AG04449 (cell line): ENCODE data around the gene KRTAP10-9.

Source experiments
- CTCF ChIA-PET: fragments of 350-600 bp; formaldehyde crosslinking; extraction: SDS; loops from one replicate; lab custom pipeline; 2021; ENCODE audit warnings: antibody characterized with exemption; lab: Yijun Ruan, JAX
- POLR2A ChIA-PET: fragments of 400-600, 350-600 bp; formaldehyde crosslinking; extraction: SDS; loops from one replicate; lab custom pipeline; 2020; ENCODE audit warnings: antibody characterized with exemption, inconsistent platforms; lab: Yijun Ruan, JAX
- DNase-seq: peaks from one replicate; pipeline ENCODE4 v3.0.0-alpha.2; 2010; ENCODE audit warnings: low read depth, low spot score
- H3K4me3 ChIP-seq: 2 replicates; pipeline ENCODE4 v1.5.1; 2011; ENCODE audit warnings: low read depth, mild to moderate bottlenecking, control low read depth, low read length
- TF ChIP-seq, protein P1 (sequence below): IDR thresholded peaks from one replicate; pipeline ENCODE4 v1.5.1; 2011; ENCODE audit warnings: mild to moderate bottlenecking, moderate library complexity, low read length, control low read depth, inconsistent platforms; ENCODE audit not compliant: insufficient read depth; ENCODE audit errors: missing control alignments

KRTAP10-9 gene

DNA sequence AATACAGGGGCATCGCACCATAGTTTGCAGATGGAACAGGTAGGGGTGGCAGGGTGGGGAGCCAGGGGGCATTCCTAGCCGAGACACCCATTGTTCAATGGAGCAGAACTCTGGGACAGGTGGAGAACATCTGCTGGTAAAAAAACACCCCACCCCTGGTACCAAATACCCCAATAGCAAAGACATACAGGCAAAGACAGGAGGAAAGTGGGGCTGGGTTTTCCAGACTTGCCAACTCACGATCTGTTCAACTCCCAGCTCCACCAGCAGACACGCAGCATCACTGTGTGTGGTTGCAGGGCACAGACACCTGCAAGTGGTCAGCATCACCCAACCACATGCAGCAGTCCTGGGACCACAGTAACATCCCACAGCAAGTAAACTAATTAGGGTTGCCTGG is 15.3 kb upstream of the KRTAP10-9 start:
- TF ChIP-seq, protein P1, sequence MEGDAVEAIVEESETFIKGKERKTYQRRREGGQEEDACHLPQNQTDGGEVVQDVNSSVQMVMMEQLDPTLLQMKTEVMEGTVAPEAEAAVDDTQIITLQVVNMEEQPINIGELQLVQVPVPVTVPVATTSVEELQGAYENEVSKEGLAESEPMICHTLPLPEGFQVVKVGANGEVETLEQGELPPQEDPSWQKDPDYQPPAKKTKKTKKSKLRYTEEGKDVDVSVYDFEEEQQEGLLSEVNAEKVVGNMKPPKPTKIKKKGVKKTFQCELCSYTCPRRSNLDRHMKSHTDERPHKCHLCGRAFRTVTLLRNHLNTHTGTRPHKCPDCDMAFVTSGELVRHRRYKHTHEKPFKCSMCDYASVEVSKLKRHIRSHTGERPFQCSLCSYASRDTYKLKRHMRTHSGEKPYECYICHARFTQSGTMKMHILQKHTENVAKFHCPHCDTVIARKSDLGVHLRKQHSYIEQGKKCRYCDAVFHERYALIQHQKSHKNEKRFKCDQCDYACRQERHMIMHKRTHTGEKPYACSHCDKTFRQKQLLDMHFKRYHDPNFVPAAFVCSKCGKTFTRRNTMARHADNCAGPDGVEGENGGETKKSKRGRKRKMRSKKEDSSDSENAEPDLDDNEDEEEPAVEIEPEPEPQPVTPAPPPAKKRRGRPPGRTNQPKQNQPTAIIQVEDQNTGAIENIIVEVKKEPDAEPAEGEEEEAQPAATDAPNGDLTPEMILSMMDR: no peak
- CTCF ChIA-PET: no interaction called here
- POLR2A ChIA-PET: no interaction called here

GRCh38 chr21:44612029-44612486 is 14.8 kb upstream of the KRTAP10-9 start, which contains the start of gene KRTAP10-8:
Gene KRTAP10-8, plus strand, starts transcription at chr21:44612079. Its CDS starts 22 bp downstream, at chr21:44612101.
- POLR2A ChIA-PET: no interaction called here
- CTCF ChIA-PET: no interaction called here
- no peak for DNase-seq
- TF ChIP-seq, protein P1: no peak
- no peak within 1 kb of the TSS for H3K4me3 ChIP-seq

More for the DNA sequence above, 15.3 kb upstream of the KRTAP10-9 start:
- no peak for DNase-seq
- H3K4me3 ChIP-seq: no peak overlapping the region

- CTCF ChIA-PET: no interaction called here
- POLR2A ChIA-PET: no interaction called here
- TF ChIP-seq, protein P1: no peak
- no peak for DNase-seq
- H3K4me3 ChIP-seq: no peak overlapping the region
Observed at GRCh38 chr21:44612669-44613229, 14.1 kb upstream of the KRTAP10-9 start.

GRCh38 chr21:44613386-44614155 is 13.3 kb upstream of the KRTAP10-9 start:
- POLR2A ChIA-PET: no interaction called here
- TF ChIP-seq, protein P1: no peak
- CTCF ChIA-PET: no interaction called here
- H3K4me3 ChIP-seq: no peak overlapping the region
- no peak for DNase-seq

DNA sequence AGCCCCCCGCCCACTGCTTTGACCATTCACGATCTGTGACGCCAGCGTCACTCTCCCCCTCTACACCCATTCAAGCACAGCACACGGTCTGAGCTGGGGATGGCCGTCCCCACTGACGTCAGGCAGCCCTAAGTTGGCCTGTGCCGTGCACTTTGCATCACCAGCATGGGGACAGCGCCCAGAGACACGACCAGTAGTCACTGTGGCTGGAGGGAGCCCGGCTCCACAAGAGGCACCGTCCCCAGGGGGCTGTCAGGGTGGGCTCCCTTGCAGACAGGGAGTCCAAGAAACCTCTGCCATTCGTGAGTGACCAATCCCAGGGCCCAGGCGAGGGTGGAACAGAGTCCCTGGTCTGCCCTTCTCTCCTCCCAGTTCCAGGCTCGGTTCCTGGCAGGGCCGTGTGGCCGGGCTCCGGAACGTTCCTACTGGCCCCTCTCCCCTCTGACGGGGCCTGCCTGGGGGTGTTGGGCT is 12.7 kb upstream of the KRTAP10-9 start:
- ChIA-PET POLR2A (no interaction called here), CTCF (interaction anchor here (1.3 kb wide), 1 partner anchor 179 kb away, joined by 3 read pairs; no protein-coding TSS in a partner anchor)
- DNase-seq: no peak
- H3K4me3 ChIP-seq: no peak overlapping the region
- TF ChIP-seq, protein P1: no peak

- DNase-seq: no peak
- no peak overlapping the region for H3K4me3 ChIP-seq
- TF ChIP-seq, protein P1: no peak
- ChIA-PET POLR2A (no interaction called here), CTCF (interaction anchor here (1.3 kb wide), 1 partner anchor 178 kb away, joined by 3 read pairs; no protein-coding TSS in a partner anchor)
Observed at GRCh38 chr21:44614961-44615391, 11.9 kb upstream of the KRTAP10-9 start.
